Right lung (tissue), 5 donors: Measurements from ENCODE around the gene UTP11. TPM values are rescaled to one million over a fixed set of nuclear protein-coding genes. Genes with fewer than 3 reads are reported as not detected.

ENCODE experiments used
- DNase-seq, 2 donors: peaks; one replicate each; pipeline ENCODE4 v3.0.0-alpha.2; 2013
- polyA plus RNA-seq, 5 donors: library from polyadenylated mRNA; unstranded; fragments of 120-200 nt; gene quantifications; one replicate each; pipeline versions ENCODE4 v1.2.1 to v1.2.3, GENCODE V29; 2013; ENCODE audit warnings: inconsistent platforms in 1 of 5, low replicate concordance in 1 of 5; ENCODE audit not compliant: insufficient read length in 5 of 5, insufficient read depth in 1 of 5

Gene UTP11
- polyA plus RNA-seq, 5 donors = 38.4 to 56.8 (median 42.9) TPM

GRCh38 chr1:38068220-38068979 is 55.9 kb downstream of the UTP11 start:
- DNase-seq = no peak

GRCh38 chr1:38068980-38069340 is 56.4 kb downstream of the UTP11 start:
- DNase-seq = no peak

- DNase-seq = no peak
Measured at GRCh38 chr1:38071312-38072256, 59.0 kb downstream of the UTP11 start.

- no peak for DNase-seq
Measured at GRCh38 chr1:38072858-38073257, 60.3 kb downstream of the UTP11 start.

- DNase-seq = no peak
Measured at GRCh38 chr1:38073534-38074301, 61.2 kb downstream of the UTP11 start.

- DNase-seq = no peak
Measured at GRCh38 chr1:38074302-38074677, 61.8 kb downstream of the UTP11 start.

Other genes starting within 250 kb of the UTP11 start
- gene EPHA10, start 247.6 kb upstream of the UTP11 start, polyA plus RNA-seq = under 1 TPM; 0.14 to 0.30 (median 0.27) TPM
- 1 to 10 TPM; 3.7 to 5.5 (median 4.4) TPM for gene MANEAL, start 218.9 kb upstream of the UTP11 start, polyA plus RNA-seq
- 10 to 100 TPM; 15.3 to 52.3 (median 25.1) TPM for gene C1orf122, start 204.9 kb upstream of the UTP11 start, polyA plus RNA-seq
- 10 to 100 TPM in 4 of 5 donors, 1 to 10 TPM in 1; 8.9 to 13.1 (median 11.2) TPM for gene YRDC, start 204.5 kb upstream of the UTP11 start, polyA plus RNA-seq
- 1 to 10 TPM; 7.7 to 9.6 (median 8.8) TPM for gene MTF1, start 153.1 kb upstream of the UTP11 start, polyA plus RNA-seq
- gene INPP5B, start 65.7 kb upstream of the UTP11 start, polyA plus RNA-seq = 10 to 100 TPM; 25.7 to 36.0 (median 27.9) TPM
- 100 to 1,000 TPM in 2 of 5 donors, 10 to 100 TPM in 3; 75.3 to 112 (median 96.0) TPM for gene SF3A3, start 22.7 kb upstream of the UTP11 start, polyA plus RNA-seq
- 10 to 100 TPM; 11.5 to 25.2 (median 16.3) TPM for gene FHL3, start 7.2 kb upstream of the UTP11 start, polyA plus RNA-seq
- gene POU3F1, start 34.1 kb downstream of the UTP11 start, polyA plus RNA-seq = under 1 TPM in 3 of 5 donors, not detected in 2; 0.12 to 0.29 (median 0.16) TPM